Measurements from ENCODE around the gene PDE8A.
"Not testable (repeated sequence)": the region's sequence is repeated elsewhere in the genome, so short reads cannot be mapped to it uniquely, and the experiment has no call there.

Gene PDE8A

DNA sequence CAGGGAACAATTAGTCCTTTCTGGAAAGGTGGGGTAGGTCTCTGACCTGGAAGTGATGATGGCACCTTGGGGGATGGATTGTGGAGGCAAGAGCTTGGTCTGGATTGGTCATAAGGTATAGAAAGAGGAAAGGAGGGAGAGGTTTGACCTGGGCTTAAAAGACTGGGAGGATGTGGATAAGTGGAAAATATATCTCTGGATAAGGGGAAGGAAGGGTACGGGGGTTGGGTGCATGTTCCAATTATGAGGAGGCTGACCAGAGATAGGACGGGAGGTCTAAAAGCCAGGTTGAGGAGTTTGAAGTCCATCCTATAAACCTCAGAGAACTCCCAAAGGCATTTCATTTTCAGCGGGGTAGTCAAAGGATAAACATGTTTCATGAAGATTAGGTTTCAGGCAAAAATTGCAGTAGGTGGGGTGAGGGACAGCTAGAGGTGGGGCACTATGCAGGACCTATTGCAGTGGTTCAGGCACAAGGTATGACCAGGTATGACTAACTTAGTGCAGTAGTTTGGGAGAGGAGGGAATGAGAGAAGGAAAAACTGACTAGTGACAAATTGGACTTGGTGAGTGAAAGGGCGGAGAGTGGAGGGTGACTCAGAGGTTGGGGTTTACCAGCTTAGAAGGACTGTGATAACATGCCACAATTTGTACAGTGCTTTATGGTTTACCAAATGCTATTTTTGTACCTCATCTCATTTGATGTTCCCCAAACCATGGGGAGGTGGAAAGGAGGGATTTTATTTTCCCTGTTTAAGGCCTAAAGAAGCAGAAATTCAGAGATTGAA, 10.7 kb downstream of the PDE8A start:
- no peak for DNase-seq

DNA sequence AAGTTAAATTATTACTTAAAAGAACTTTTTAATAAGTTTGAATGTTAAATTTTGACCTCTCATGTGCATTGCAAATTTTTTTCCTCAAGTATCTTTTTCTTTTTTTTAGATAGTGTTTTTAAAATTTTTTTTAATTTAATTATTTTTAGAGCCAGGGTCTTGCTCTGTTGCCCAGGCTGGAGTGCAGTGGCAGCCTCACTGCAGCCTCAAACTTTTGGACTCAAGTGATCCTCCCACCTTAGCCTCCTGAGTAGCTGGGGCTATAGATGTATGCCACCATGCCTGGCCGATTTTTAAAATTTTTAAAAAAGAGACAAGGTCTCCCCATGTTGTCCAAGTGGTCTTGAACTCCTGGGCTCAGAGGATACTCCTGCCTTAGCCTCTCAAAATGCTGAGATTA, 14.4 kb downstream of the PDE8A start:
- DNase-seq = no peak

DNA sequence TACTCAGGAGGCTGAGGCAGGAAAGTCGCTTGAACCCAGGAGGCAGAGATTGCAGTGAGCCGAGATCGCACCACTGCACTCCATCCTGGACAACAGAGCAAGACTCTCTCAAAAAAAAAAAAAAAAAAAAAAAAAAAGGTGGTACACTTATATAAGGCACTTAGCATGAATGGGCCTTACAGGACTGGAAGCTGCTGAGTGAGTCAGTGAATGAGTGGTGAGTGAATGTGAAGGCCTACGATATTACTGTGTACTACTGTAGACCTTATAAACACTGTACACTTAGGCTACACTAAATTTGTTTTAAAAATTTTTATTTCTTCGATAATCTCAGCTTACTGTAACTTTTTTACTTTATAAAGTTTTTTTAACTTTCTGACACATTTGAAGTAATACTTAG, 15.1 kb downstream of the PDE8A start:
- not testable (repeated sequence) for DNase-seq

DNA sequence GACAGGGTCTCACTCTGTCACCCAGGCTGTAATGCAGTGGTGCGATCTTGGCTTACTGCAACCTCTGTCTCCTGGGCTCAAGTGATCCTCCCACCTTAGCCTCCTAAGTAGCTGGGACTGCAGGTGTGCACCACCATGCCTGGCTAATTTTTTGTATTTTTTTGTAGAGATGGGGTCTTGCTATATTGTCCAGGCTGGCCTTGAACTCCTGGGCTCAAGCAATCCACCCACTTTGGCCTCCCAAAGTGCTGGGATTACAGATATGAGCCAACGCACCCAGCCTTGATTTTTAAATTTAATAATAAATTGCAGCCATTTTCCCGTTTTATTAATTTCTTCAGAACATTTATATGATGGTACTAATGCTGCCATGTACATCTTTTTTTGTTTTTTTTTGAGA, 15.6 kb downstream of the PDE8A start:
- DNase-seq = not testable (repeated sequence)

DNA sequence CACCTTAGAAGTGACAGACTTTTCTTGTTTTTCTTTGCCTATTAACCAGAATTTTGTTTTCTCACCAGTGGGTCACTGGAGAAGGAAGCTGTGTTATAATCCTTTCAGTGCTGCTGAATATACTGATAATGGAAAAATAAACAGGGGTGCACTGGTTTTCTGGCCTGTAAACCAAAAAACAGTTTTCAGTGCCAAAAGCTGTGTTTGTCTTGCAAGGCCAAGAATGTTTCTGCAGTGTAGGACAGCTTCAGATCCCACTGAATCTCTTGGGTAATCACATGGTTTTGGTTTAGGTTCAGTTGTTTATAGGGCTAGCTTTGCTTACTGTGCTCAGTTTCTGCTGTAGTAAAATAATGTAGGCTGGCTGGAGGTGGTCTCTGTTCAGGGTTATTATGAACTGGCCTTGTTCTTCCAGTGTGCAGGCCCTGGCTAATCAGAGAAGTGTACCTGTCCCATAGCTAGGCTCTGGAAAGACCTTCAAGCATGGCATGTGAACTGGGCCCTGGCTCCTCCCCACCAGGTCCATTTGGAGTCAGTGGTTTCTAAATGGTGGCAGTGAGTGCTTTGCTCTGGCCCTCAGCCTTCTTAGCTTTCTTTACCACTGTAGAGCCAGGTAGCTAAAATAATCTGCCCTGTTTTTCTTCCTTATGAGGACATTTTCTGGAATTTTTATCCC, 18.7 kb downstream of the PDE8A start:
- no peak for DNase-seq

DNA sequence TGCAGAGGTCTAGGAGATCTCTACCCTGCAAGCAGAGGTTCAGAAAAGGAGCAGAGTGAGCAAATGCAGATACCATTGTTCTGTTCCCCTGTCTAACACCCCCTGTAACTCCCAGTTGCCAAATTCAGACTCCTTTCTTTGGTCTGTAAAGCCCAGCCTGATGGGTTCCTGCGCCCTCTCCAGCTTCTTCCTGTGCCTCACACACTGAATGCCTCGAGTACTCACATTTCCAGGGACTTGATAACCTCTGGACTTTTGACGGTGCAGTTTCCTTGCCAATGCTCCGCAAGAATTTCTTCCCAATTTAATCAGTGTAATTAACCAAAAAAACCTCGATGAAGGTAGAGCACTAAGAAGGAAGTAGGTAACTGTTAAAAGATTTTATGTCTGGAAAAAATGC, 19.3 kb downstream of the PDE8A start:
- DNase-seq = no peak

DNA sequence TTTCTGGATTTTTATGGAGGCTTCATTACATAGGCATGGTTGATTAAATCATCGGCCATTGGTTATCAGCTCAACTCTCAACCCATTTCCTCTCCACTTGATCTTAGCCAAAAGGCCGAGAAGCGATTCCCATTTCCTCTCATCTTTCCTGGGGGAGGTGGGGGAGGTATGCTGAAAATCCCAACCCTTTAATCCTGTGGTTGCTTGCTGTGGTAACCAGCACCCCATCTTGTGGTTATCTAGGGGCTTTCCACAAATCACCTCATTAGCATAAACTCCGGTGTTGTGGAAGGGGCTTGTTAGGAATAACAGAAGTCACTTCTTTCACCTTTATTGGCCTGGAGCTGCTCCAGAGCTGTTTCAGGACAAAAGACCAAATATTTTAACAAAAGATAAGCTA, 20.9 kb downstream of the PDE8A start:
- DNase-seq = no peak

DNA sequence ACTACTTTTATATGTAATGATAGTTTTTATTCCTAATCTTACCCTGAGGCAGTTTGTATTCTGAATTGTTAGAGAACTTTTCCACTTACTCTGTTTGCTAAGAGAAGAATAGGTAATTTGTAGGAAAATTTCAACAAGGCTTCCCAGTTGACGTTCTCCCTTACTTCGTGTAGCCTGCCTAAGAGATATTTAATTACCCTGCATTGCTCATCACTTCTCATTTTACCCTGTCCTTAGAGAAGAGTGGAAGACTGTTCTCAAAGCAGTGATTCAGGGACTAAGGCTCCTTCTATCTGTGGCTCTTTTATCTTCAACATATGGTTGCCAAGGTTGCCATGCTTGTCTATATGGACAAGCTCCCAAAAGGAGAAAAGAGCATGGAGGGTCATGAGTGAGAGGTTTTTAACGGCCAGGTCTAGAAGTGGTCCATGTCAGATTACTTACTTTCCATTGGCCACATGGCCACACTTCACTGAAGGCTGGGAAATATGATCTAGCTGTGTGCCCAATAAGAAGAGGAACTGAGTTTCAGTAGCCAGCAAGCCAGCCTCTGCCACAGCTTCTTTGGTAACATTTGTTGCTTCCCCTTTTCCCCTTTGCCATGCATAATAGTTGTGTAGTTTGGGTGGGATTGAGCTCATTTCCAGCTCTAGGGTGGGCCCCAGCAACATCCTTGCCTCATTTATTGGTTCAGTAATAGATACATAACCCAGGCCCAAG, 22.1 kb downstream of the PDE8A start:
- no peak for DNase-seq

DNA sequence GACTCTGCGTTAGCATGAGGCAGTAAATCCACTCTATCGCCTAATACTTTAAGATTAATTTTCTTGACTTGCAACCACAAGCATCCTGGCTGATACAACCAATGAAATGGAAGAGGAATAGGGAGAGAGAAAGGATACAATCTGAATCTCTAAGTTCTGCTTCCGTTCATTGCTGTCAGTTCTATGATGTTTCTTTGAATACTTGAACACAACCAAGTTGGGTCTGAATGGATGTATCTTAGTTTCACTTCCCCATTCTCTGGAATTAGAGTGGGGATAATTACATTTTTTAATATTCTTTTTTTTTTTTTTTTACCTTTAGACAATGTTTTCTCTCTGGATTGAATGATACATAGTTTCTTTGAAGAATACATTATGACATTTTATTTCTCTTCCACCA, 22.9 kb downstream of the PDE8A start:
- DNase-seq = no peak

DNA sequence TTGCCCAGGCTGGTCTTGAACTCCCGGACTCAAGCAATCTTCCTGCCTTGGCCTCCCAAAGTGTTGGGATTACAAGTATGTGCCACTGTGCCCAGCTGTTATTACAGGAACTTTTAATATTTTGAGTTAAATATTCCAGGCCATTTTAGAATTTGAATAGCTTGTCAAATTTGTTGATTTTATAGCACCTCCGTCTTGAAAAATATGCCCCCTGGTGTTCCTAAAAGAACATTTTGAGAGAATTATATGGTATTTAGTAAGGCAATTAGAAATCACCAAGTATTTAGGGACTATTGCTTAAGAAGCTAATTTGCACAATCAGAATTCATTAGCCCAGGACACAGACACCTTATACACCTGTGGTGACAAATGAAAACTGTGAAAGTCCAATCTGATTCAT, 23.7 kb downstream of the PDE8A start:
- DNase-seq = no peak

DNA sequence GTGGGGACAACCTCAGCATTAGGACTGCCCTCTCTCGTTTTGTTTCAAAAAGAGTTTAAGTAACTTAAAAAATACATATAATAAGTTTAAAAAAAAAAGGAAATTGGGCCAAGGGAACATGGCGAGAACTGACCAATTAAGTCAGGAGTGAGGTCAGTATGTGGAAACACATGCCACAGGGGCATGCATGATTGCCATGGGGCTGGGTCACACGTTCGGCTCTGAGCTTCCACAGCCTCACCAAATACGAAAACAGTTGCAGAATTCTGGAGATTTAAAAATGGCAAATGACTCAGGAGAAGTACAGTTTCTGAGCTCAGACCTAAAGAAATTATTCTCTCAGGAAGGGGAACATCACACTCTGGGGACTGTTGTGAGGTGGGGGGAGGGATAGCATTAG, 24.1 kb downstream of the PDE8A start:
- DNase-seq = no peak

DNA sequence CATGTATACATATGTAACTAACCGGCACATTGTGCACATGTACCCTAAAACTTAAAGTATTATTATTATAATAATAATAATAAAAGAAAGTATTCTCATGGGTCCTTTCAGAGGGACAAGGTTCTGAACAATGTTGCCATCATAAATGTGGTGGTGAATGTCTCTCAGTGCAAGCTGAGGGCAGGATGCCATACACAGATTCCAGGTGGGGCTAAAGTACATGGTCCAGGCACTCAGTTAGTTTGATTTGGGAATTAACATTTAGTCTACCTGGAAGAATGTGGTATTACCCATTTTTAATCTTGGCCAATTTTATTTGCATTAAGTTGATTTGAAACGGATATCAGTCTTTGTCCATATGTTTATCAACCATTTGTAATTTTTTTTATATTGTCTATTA, 24.5 kb downstream of the PDE8A start:
- DNase-seq = no peak

DNA sequence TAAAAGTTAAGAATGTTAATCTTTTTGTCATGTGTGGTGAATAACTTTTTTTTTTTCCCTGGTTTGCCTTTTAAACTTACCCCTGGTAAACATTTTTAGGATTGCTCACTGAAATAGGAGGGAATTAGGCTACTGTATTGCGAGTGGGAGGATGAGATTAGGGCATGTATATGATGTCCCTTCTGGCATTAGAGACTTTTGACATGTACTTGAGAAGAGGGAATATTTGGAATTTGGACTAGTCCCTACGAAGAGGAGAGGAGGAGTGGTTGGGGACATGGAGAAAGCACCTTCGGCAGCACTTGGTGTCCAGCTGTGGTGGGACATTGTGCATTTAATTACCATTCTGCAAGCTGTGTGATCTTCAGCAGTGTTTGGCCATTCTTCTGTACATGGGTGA, 25.0 kb downstream of the PDE8A start:
- DNase-seq = no peak

DNA sequence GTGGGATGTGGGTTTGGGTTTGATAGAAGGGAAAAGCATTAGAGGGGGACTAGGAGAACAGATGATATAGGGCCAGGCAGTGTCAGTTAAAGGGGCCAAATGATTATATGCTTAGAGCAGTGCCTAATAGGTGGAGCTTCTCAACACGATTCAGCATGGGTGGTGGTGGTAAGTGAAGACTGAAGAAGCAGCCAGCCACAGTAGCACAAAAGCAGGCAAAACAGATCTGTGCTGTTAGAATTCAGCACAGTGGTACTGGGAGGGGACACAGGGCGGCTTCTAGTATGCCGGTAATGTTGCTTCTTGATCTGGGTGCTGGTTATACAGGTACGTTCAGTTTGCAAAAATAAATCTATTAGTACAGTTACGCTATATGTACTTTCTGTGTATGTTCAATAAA, 25.5 kb downstream of the PDE8A start:
- DNase-seq = no peak

DNA sequence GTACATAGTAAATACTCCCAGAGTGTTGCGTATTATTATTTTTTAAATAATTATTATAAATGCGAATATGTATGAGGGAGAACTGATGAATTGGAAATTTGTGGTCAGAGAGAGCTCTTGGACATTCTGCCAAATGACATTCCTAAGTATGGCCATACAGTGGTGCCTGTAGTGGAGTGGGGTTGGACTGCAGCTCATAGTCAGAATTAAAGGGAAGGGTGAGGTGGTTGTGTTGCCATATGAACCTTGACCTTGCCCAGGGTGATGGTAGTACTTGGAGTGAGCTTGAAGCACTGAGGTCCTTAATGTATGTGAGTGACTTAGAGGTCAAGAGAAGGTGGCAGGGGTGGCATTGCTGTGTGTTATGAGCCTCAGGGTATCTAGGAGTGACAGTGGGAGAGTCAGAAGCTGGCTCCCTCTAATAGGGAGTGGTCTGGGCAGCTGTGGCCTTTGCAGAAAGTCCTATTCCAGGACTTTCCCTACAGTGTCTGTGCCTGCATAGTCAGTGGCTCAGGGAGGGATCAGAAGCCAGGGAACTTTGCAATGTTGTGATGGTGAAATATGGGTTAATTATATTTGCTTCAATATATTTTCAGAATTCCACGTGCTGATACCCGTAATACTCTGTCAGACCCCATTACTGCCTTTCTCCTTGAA, 26.2 kb downstream of the PDE8A start:
- no peak for DNase-seq

DNA sequence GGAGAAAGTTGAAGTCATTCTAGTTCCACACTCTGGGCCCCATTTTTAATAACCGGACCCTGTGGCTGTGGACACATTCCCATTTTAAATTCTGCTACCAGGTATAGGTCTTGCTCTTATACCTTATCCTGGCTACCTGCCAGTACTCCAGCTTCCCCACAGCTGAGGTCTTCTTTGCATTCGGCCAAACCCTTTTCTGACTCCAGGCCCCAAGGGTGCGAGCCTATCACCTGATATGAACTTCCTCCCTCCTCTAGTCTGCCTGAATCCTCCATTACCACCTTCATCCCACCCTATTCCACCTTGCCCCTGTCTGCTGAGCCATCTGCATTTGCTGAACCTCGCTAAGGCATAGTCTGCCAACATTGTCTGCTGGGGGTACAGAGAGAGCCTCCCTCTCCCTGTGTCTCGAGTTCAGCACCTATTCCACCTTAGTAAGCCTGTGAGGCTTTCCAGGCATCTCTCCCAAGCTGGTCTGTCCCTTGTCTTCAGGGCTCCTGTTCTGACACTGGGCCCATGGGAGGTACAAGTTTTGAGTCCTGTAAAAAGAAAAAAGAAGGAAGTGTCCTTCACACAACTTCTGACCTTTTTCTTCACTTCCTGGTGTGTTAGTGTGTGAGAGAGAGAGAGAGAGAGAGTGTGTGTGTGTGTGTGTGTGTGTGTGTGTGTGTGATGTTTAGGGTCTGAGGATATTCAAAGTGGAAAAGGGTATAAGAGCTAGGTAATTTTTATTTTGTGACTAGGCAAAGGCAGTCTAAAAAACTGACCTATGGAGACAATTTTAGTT, 27.0 kb downstream of the PDE8A start:
- DNase-seq = no peak

DNA sequence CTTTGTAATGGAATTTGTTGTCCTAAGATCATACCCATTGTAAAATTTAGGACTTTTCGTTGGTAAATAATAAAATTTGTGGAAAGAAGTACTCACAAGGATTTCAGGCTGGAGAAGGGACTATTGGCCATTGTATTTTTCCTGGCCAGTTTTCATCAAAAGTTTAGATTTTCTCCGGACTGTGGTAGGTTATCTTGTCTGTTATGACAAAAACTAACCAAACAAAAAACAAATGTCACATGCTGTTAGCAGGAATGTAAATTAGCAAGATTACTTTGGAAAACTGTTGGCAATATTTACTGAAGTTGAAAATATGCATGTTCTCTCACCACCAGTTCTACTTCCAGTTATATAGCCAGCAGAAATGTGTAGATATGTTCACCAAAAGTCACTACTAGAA, 27.8 kb downstream of the PDE8A start:
- no peak for DNase-seq

DNA sequence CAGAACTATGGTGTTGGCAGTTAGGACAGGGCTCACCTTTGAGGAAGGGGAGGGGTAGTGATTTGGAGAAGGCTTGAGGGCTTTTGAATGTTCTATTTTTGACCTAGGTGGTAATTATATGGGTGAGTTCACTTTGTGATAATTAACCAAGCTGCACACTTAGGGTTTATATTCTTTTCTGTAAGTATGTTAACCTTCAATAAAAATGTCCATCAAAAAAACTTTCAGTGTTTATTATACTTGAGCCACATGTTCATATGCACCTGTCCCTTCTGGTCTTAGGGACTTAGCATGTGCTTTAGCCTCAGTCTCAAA, 28.4 kb downstream of the PDE8A start:
- DNase-seq = no peak

DNA sequence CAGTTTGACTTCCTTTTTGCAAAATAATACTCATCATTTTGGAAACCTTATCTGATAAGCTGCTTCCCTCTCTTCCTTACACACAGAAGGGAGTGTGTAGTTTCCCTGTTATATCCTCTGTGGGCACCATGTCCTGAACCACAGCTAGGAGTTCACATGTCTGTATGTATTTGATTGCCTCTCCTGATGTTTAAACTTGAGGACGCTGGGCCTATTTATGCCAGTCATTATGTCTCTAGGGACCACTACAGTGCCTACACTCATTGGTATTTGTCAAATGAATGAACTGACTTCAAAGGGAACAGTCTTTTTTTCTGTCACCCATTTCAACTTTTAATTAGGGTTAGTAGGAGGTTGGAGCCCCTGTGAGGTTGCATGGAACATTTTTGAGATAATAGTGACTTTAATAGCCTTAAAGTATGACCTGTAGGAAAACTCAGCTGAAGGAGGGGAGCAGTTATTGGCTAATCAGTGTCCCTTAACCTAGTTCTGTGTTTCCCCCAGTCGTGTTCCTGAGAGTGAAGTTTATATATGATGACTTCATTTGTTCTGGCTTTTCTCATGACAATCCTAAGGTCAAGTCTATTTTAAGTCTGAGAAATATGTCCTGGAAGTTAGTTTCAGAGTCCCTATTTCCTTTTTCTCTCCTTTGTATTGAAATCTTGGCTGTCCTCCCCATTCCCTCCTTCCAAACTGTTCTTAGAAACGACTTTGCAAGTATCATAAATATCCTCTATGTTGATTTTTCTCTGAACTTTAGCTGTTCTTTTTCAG, 28.9 kb downstream of the PDE8A start:
- peak in 1 of 2 experiments; percentile 13 for DNase-seq

DNA sequence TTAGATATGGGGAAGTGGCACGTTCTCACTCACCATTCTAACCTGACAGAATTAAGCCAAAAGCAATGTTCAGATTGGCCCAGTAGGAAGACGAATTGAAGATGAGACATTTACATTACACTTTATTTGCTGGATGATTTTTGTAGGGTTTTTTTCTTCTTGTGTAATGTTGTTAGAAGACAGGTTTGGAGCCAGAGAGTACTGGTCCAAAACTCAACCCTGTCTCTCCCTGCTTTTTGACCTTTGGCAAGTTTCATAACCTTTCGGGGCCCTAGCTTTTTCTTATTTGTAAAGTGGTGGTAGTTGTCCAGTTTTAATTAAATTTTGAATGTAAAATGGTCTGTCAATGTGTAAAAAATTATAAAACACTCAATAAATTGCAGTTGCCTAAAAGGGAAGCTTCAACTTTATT, 29.5 kb downstream of the PDE8A start:
- no peak for DNase-seq

DNA sequence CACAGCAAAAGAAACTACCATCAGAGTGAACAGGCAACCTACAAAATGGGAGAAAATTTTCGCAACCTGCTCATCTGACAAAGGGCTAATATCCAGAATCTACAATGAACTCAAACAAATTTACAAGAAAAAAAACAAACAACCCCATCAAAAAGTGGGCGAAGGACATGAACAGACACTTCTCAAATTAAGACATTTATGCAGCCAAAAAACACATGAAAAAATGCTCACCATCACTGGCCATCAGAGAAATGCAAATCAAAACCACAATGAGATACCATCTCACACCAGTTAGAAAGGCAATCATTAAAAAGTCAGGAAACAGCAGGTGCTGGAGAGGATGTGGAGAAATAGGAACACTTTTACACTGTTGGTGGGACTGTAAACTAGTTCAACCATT, 30.1 kb downstream of the PDE8A start:
- not testable (repeated sequence) for DNase-seq

DNA sequence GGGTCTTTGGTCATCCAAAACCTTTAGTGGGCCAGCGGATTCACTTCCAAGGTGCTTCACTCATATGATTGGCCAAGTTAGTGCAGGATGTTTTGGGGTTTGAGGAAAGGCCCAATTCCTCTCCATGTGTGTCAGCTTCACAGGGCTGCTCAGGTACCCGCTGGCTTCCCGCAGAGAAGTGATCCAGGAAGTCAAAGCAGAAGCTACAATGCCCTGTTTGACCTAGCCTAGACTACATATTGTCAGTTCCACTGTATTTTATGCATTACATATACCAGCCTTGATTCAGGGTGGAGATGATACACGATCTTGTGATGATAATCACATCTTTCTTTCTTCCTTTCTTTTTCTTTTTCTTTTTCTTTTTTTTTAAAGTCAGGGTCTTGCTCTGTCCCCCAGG, 32.1 kb downstream of the PDE8A start:
- no peak for DNase-seq
